Gastroesophageal sphincter (tissue), 4 donors: ENCODE results near the gene PLCB1. TPM values are rescaled to one million over a fixed set of nuclear protein-coding genes. Genes with fewer than 3 reads are reported as not detected.
"Not testable (repeated sequence)": the region's sequence is repeated elsewhere in the genome, so short reads cannot be mapped to it uniquely, and the experiment has no call there.

ENCODE experiments used
- ATAC-seq: fragments of 150-250 bp; one replicate; pipeline ENCODE4 v1.9.1; 2016; ENCODE audit warnings: mild to moderate bottlenecking, moderate library complexity
- H3K27ac ChIP-seq, 4 donors: fragments of 200-600 bp; sonication (generic) in 3 of 4; 1 replicate in 3 of 4; 2 replicates in 1 of 4; pipeline ENCODE4 v1.5.1; 2016 to 2019
- H3K27me3 ChIP-seq: fragments of 200-600 bp; sonication (generic); one replicate; pipeline ENCODE4 v1.5.1; 2019
- H3K36me3 ChIP-seq, 2 donors: fragments of 200-600 bp; sonication (generic); one replicate each; pipeline ENCODE4 v1.5.1; 2019; ENCODE audit warnings: control low read depth in 1 of 2
- H3K4me1 ChIP-seq, 3 donors: fragments of 200-600 bp; sonication (generic); 1 replicate in 2 of 3; 2 replicates in 1 of 3; pipeline ENCODE4 v1.5.1; 2016 to 2019; ENCODE audit warnings: control low read depth in 2 of 3
- H3K4me3 ChIP-seq, 2 donors: fragments of 200-600 bp; sonication (generic); one replicate each; pipeline ENCODE4 v1.5.1; 2019; ENCODE audit warnings: mild to moderate bottlenecking in 1 of 2, moderate library complexity in 1 of 2
- H3K9me3 ChIP-seq, 3 donors: fragments of 200-600 bp; sonication (generic); one replicate each; pipeline ENCODE4 v1.5.1; 2017 to 2019; ENCODE audit warnings: control low read depth in 2 of 3
- EP300 ChIP-seq: sonication (generic); formaldehyde crosslinking; IDR thresholded peaks from one replicate; pipeline ENCODE4 v1.6.1; 2017; ENCODE audit warnings: antibody characterized with exemption, mild to moderate bottlenecking
- POLR2A ChIP-seq, 2 donors: fragments of 450-650 bp; IDR thresholded peaks; one replicate each; pipeline ENCODE4 v1.6.1; 2017; ENCODE audit warnings: antibody characterized with exemption in 2 of 2, mild to moderate bottlenecking in 2 of 2, moderate library complexity in 1 of 2
- POLR2AphosphoS5 ChIP-seq: sonication (generic); formaldehyde crosslinking; IDR thresholded peaks from one replicate; pipeline ENCODE4 v1.6.1; 2017; ENCODE audit warnings: antibody characterized with exemption
- WGBS, 2 donors: methylation state at CpG; one replicate each; pipeline ENCODE4 v1.1.5; 2018; ENCODE audit warnings: low coverage in 1 of 2; 5-methylcytosine and 5-hydroxymethylcytosine counted together
- total RNA-seq, 4 donors: library from RNA; depleted of rRNA; stranded (reverse); fragments of >200 nt; gene quantifications; one replicate each; pipeline ENCODE4 v1.1.0, GENCODE V29; 2016
- TF ChIP-seq, protein P1 (sequence below), 4 experiments: fragments of 200-600 bp in 2 of 4; fragments of 450-650 bp in 2 of 4; sonication (generic) in 1 of 4; IDR thresholded peaks; one replicate each; pipeline ENCODE4 v1.5.1; 2017 to 2019; ENCODE audit warnings: antibody characterized with exemption in 4 of 4, mild to moderate bottlenecking in 2 of 4, moderate library complexity in 2 of 4

The PLCB1 gene
- total RNA-seq, 4 donors from 2014 or later: 60.8 to 104 (median 69.0) TPM

DNA sequence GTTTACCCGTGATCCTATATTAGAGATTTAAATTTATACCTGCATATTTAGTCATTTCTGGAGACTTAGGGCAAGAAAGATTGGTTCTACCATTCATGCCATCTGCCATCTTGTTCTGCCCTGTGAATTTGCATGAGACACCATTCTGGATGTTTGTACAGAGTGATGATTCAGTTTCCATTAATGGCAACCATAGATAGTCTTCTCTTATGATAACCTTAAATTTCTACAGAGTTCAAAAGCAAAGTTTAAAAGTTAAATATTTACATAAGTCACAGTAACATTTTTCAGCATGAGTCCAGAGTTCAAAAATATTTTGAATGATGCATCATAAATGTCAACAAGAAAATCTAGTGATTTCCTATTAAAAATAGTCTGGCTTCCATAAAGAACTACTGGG is 23.2 kb downstream of the PLCB1 start:
- H3K4me3 ChIP-seq: no peak overlapping the region
- H3K4me1 ChIP-seq: peaks cover 22 to 78% (median 40%) of the 10 kb centered on the region in 3 donors
- peak overlapping the region in 2 of 4 donors; percentile 55 to 62 for H3K27ac ChIP-seq
- TF ChIP-seq EP300 (no peak), POLR2AphosphoS5 (no peak), POLR2A (IDR thresholded peaks at IDR 0.05) (no peak)
- TF ChIP-seq, protein P1, sequence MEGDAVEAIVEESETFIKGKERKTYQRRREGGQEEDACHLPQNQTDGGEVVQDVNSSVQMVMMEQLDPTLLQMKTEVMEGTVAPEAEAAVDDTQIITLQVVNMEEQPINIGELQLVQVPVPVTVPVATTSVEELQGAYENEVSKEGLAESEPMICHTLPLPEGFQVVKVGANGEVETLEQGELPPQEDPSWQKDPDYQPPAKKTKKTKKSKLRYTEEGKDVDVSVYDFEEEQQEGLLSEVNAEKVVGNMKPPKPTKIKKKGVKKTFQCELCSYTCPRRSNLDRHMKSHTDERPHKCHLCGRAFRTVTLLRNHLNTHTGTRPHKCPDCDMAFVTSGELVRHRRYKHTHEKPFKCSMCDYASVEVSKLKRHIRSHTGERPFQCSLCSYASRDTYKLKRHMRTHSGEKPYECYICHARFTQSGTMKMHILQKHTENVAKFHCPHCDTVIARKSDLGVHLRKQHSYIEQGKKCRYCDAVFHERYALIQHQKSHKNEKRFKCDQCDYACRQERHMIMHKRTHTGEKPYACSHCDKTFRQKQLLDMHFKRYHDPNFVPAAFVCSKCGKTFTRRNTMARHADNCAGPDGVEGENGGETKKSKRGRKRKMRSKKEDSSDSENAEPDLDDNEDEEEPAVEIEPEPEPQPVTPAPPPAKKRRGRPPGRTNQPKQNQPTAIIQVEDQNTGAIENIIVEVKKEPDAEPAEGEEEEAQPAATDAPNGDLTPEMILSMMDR (IDR thresholded peaks at IDR 0.05): no peak
- no peaks in the 10 kb centered on the region for H3K9me3 ChIP-seq
- no peaks in the 10 kb centered on the region for H3K36me3 ChIP-seq
- WGBS, 2 donors: 93 to 100% methylated on average over 1 of the region's 1 CpG
- no peaks in the 10 kb centered on the region for H3K27me3 ChIP-seq
- ATAC-seq: no peak

DNA sequence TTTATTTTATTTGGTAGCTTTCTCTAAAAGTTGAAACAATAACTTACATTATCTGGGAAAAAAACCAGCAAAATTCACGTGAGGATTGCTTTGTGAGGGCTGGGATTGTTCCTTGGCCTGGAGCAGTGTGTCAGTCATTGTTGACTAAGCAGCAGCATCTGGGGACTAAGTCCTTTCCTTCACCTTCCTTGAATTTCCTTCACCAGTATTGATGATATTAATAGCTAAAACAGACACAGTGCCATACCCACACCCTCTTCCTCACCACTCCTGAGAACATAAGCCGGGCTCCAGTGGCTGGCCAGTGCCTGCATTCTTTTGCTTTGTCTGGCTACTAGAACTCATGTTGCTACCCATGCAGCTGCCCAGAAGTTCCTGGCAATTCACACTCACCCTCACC is 23.7 kb downstream of the PLCB1 start:
- no peak overlapping the region for H3K4me3 ChIP-seq
- H3K27ac ChIP-seq: peak overlapping the region; percentile 55 to 66 (median 59)
- no peak for TF ChIP-seq POLR2AphosphoS5
- TF ChIP-seq, protein P1 (IDR thresholded peaks at IDR 0.05): no peak
- TF ChIP-seq EP300: no peak
- TF ChIP-seq POLR2A (IDR thresholded peaks at IDR 0.05): no peak
- no peaks in the 10 kb centered on the region for H3K27me3 ChIP-seq
- peaks cover 20 to 74% (median 37%) of the 10 kb centered on the region in 3 donors for H3K4me1 ChIP-seq
- ATAC-seq: no peak
- no peaks in the 10 kb centered on the region for H3K9me3 ChIP-seq
- 31 to 40% methylated on average over 2 of the region's 2 CpGs for WGBS, 2 donors
- no peaks in the 10 kb centered on the region for H3K36me3 ChIP-seq

DNA sequence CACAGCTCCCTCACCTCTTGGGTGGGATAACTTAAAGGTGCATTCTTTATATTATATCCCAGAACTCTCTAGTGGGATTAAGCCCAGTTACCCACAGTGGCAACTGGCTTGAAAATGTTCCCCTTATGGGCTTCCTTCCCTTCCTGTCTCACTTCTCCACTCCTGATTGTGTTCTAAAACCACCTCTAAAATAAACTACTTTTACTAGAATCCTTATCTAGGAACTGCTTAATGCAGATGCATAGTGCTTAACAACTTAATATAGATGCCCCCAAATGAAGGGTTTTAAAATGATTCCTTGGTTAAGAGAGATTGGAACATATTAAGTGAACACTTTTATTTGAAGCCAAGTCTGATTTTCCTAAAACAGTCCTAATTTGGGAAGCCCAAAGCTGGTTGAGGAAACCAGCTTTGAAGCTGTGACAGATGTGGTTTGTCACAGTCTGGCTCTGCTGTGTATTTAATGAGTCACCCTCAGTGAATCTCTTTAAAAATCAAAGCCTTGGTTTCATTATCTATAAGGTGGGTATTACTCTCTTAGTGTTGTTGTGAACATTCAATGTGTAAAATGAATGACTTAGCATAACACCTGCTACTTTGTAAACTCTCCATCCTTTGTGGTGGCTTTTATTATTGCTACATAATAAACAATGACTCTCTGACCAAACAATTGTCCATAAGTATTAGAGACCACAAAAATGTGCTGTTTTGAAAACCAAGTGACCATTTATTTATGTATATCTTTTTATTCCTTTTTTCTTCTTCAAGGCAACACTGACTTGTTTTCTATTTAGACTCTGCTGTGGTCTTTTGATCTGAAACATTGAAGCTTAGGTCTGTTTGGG is 24.4 kb downstream of the PLCB1 start:
- no peak for TF ChIP-seq EP300
- H3K4me1 ChIP-seq: peaks cover 18 to 74% (median 36%) of the 10 kb centered on the region in 3 donors
- ATAC-seq: no peak
- H3K36me3 ChIP-seq: no peaks in the 10 kb centered on the region
- H3K27ac ChIP-seq: peak overlapping the region; percentile 55 to 66 (median 59)
- no peaks in the 10 kb centered on the region for H3K9me3 ChIP-seq
- no peak overlapping the region for H3K4me3 ChIP-seq
- no peaks in the 10 kb centered on the region for H3K27me3 ChIP-seq

DNA sequence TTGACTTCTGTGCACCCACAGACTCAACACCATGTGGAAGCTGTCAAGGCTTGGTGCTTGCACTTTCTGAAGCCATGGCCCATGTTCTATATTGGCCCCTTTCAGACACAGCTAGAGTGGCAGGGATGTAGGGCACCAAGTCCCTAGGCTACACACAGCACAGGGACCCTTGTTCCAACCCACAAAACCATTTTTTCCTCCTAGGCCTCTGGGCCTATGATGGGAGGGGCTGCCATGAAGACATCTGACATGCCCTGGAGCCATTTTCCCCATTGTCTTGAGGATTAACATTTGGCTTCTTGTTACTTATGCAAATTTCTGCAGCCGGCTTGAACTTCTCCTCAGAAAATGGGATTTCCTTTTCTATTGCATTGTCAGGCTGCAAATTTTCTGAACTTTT is 27.2 kb downstream of the PLCB1 start:
- peaks cover 14 to 73% (median 14%) of the 10 kb centered on the region in 3 donors for H3K4me1 ChIP-seq
- H3K27ac ChIP-seq, ATAC-seq, H3K27me3 ChIP-seq, H3K9me3 ChIP-seq, H3K36me3 ChIP-seq, H3K4me3 ChIP-seq: not testable (repeated sequence)
- 100% methylated on average over 1 of the region's 1 CpG for WGBS, 2 donors

DNA sequence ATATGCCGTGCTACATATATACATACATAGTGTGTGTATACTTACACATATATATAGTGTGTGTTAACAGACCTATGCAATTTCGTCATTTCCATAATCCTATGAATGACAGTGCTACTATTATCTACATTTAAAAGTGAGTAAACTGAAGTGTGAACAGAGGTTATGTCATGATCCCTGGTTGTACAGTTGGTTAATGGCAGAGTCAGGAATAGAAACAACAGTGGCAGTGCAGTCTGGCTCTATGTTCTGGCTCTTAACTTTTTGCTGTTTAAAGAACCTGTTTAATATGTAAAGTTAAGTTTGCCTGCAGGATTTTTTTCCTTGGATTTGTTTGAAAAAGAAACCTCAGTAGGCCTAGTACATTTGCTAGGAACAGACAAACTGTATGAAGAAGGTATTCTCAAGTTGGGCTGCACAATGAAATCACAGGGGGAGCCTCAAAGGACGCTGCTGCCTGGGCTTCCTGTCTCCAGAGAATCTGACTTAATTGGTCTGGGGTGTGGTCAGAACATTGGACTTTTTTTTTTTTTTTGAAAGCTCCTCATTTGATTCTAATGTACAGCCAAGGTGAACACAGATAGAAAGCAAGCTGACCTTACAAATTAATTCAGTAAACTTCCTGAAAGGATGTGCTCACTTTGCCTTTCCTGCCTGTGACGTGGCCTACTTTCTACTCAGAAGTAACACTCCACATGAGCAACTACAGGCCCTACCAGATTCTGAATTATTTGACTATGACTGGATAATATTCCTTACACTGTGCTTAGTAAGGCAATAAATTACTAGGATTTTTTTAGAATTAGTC is 29.4 kb downstream of the PLCB1 start:
- Histone ChIP-seq H3K36me3 (no peaks in the 10 kb centered on the region), H3K4me1 (peaks cover 9 to 62% (median 9%) of the 10 kb centered on the region in 3 donors), H3K4me3 (no peak overlapping the region), H3K9me3 (no peaks in the 10 kb centered on the region), H3K27ac (peak overlapping the region; percentile 25 to 47 (median 32)), H3K27me3 (no peaks in the 10 kb centered on the region)
- 44 to 51% methylated on average over 4 of the region's 4 CpGs for WGBS, 2 donors
- no peak for TF ChIP-seq POLR2A (IDR thresholded peaks at IDR 0.05)
- TF ChIP-seq POLR2AphosphoS5: peak; percentile 33
- peak; percentile 47 for ATAC-seq

DNA sequence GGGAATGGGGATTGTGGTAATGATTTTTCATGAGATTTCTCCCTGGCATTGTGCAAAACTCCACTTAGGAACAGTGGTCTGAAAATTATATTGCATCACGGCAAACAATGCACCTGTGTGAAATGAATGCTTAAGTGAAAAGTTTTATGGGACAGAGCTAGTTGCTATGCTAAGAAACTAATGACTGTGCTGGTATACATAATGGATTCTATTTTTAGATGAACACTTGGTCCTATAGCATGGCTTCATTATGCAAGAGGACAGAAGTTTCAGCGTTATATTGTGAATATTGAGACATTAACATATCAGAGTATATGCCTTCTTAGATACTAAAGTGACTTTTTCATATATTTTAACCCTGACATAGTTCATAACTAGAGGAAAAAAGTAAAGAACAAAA is 30.5 kb downstream of the PLCB1 start:
- Histone ChIP-seq H3K4me3 (no peak overlapping the region), H3K36me3 (no peaks in the 10 kb centered on the region), H3K4me1 (peaks cover 9 to 51% (median 9%) of the 10 kb centered on the region in 3 donors), H3K27me3 (no peaks in the 10 kb centered on the region), H3K27ac (peak overlapping the region in 1 of 4 donors; percentile 47), H3K9me3 (no peaks in the 10 kb centered on the region)
- no peak for ATAC-seq
- TF ChIP-seq POLR2AphosphoS5: no peak
- TF ChIP-seq EP300: no peak
- no peak for TF ChIP-seq POLR2A (IDR thresholded peaks at IDR 0.05)
- TF ChIP-seq, protein P1 (IDR thresholded peaks at IDR 0.05): no peak
- 62 to 75% methylated on average over 2 of the region's 2 CpGs for WGBS, 2 donors
